ENCODE results near the gene PNP.

GRCh38 chr14:20427231-20428009, 41.8 kb upstream of the PNP start:
- TF ChIP-seq YY1 (IDR thresholded peaks at IDR 0.05; ENCODE audit: insufficient read depth, insufficient read length) (no peak), ZNF274 (IDR thresholded peaks at IDR 0.05; ENCODE audit: low read depth, low read length) (no peak), SUZ12 (IDR thresholded peaks at IDR 0.05; ENCODE audit: extremely low read depth, insufficient read depth, insufficient read length) (no peak)
